A673 (cell line): ENCODE data around the gene GLYATL1B. TPM values are rescaled to one million over a fixed set of nuclear protein-coding genes. Genes with fewer than 3 reads are reported as not detected.
"Not testable (repeated sequence)": the region's sequence is repeated elsewhere in the genome, so short reads cannot be mapped to it uniquely, and the experiment has no call there.

ENCODE experiments used
- Bru-seq: library from RNA; stranded (reverse); fragments of 400-500 nt; gene quantifications from one replicate; lab custom pipeline; 2021; lab: Mats Ljungman, UMichigan
- BruChase-seq, 2 experiments: library from RNA; stranded (reverse); fragments of 400-500 nt; gene quantifications; one replicate each; lab custom pipeline; 2021; lab: Mats Ljungman, UMichigan
- BruUV-seq: library from RNA; stranded (reverse); fragments of 400-500 nt; replicated peaks from 2 replicates; lab custom pipeline; 2021; lab: Mats Ljungman, UMichigan
- CTCF ChIA-PET: fragments of 300-600 bp; sonication (Branson Sonifier 250); formaldehyde crosslinking; loops from one replicate; lab custom pipeline; 2022; ENCODE audit warnings: antibody characterized with exemption; lab: Charles Lee
- POLR2A ChIA-PET: fragments of 300-600 bp; sonication (Branson Sonifier 250); formaldehyde crosslinking; loops from one replicate; lab custom pipeline; 2022; ENCODE audit warnings: antibody characterized with exemption; ENCODE audit not compliant: low non-redundant PET; lab: Charles Lee
- DNase-seq: peaks from one replicate; pipeline ENCODE4 v3.0.0-alpha.2; 2015; ENCODE audit warnings: low spot score
- H3K27ac ChIP-seq: fragments of 200-600 bp; sonication (generic); 2 replicates; pipeline ENCODE4 v1.5.1; 2016; ENCODE audit warnings: mixed run types, low read depth, mild to moderate bottlenecking, mixed read lengths, antibody characterized with exemption, low read length; ENCODE audit not compliant: poor library complexity, severe bottlenecking
- H3K27me3 ChIP-seq: fragments of 200-600 bp; sonication (generic); replicated peaks from 2 replicates; pipeline ENCODE4 v1.6.1; 2017; ENCODE audit warnings: mixed run types, low read depth, mild to moderate bottlenecking, mixed read lengths, antibody characterized with exemption, low read length; ENCODE audit not compliant: insufficient read depth, poor library complexity
- H3K36me3 ChIP-seq: fragments of 200-600 bp; sonication (generic); 2 replicates; pipeline ENCODE4 v1.6.1; 2016; ENCODE audit warnings: mixed run types, mild to moderate bottlenecking, mixed read lengths, antibody characterized with exemption, low read length; ENCODE audit not compliant: insufficient read depth, poor library complexity, severe bottlenecking
- H3K4me1 ChIP-seq: fragments of 200-600 bp; sonication (generic); 2 replicates; pipeline ENCODE4 v1.6.1; 2017; ENCODE audit warnings: mixed run types, mild to moderate bottlenecking, mixed read lengths, antibody characterized with exemption, low read length; ENCODE audit not compliant: insufficient read depth, poor library complexity, severe bottlenecking
- H3K4me3 ChIP-seq: fragments of 200-600 bp; sonication (generic); 2 replicates; pipeline ENCODE4 v1.5.1; 2016; ENCODE audit warnings: low read depth, mixed run types, mild to moderate bottlenecking, mixed read lengths, low read length; ENCODE audit not compliant: poor library complexity, severe bottlenecking
- H3K9me3 ChIP-seq: fragments of 200-600 bp; sonication (generic); 2 replicates; pipeline ENCODE4 v1.6.1; 2016; ENCODE audit warnings: mixed run types, low read depth, mild to moderate bottlenecking, mixed read lengths, antibody characterized with exemption, low read length; ENCODE audit not compliant: poor library complexity, severe bottlenecking
- CTCF ChIP-seq: fragments of 300-800, 200-600 bp; sonication (generic); conservative IDR thresholded peaks from 2 replicates; pipeline ENCODE4 v1.5.1; 2017; ENCODE audit warnings: low read depth, mild to moderate bottlenecking, antibody characterized with exemption, low read length, moderate library complexity, mixed read lengths
- EZH2 ChIP-seq: fragments of 200-600 bp; sonication (generic); IDR thresholded peaks from 2 replicates; pipeline ENCODE4 v1.6.1; 2017; ENCODE audit warnings: borderline replicate concordance, low read depth, mild to moderate bottlenecking, mixed read lengths, antibody characterized with exemption, low read length; ENCODE audit not compliant: poor library complexity, severe bottlenecking
- intact Hi-C: fragments of 100-400 bp; cut with micrococcal nuclease; formaldehyde crosslinking; loops from one replicate; pipeline ENCODE4 v1.10.0; 2022; ENCODE audit not compliant: unreplicated experiment
- long read RNA-seq: library from polyadenylated mRNA; stranded (forward); transcript quantifications from one replicate; pipeline ENCODE4 v2.0.0, GENCODE V29; 2022
- total RNA-seq: library from RNA; stranded (reverse); gene quantifications from 2 replicates; pipeline ENCODE4 v1.2.3, GENCODE V29; 2021

The GLYATL1B gene
- total RNA-seq = not detected in 2 replicates
- not detected for Bru-seq, nascent RNA
- BruChase-seq, experiment 1, labeled RNA remaining after a 2-hour chase = not detected
- not detected for BruChase-seq, experiment 2, labeled RNA remaining after a 6-hour chase
- long read RNA-seq = 0 reads

- H3K9me3 ChIP-seq, BruUV-seq, H3K36me3 ChIP-seq, H3K4me1 ChIP-seq, H3K27ac ChIP-seq, H3K4me3 ChIP-seq, POLR2A ChIA-PET, intact Hi-C loops, DNase-seq: not testable (repeated sequence)
- H3K27me3 ChIP-seq = peaks cover 52% of the 10 kb centered on the region
- CTCF ChIA-PET = interaction anchor here (0.6 kb wide), 1 partner anchor 86 kb away, joined by 7 read pairs; the partner anchor contains the start of gene DTX4
Measured at GRCh38 chr11:59086007-59086406, at the start of gene GLYATL1B. TSS of gene GLYATL1B (plus strand) at chr11:59086307. CDS start at chr11:59086307, 0 bp downstream.

GRCh38 chr11:59036542-59036941 lies 49.6 kb upstream of the GLYATL1B start:
- H3K9me3 ChIP-seq, H3K27me3 ChIP-seq, H3K4me1 ChIP-seq, intact Hi-C loops, POLR2A ChIA-PET, H3K4me3 ChIP-seq, CTCF ChIA-PET, BruUV-seq, H3K27ac ChIP-seq, DNase-seq, H3K36me3 ChIP-seq: not testable (repeated sequence)

GRCh38 chr11:59037434-59037833 lies 48.7 kb upstream of the GLYATL1B start:
- H3K27ac ChIP-seq, BruUV-seq, DNase-seq, H3K9me3 ChIP-seq, CTCF ChIA-PET, intact Hi-C loops, H3K4me3 ChIP-seq, H3K36me3 ChIP-seq, POLR2A ChIA-PET, H3K4me1 ChIP-seq: not testable (repeated sequence)
- peaks cover 12% of the 10 kb centered on the region for H3K27me3 ChIP-seq

- Histone ChIP-seq H3K27ac (no peak overlapping the region), H3K27me3 (peaks cover 13% of the 10 kb centered on the region), H3K4me1 (no peaks in the 10 kb centered on the region), H3K36me3 (no peaks in the 10 kb centered on the region), H3K9me3 (no peaks in the 10 kb centered on the region), H3K4me3 (no peak overlapping the region)
- intact Hi-C loops = no loop called here
- no peak for DNase-seq
- TF ChIP-seq CTCF = no peak
- TF ChIP-seq EZH2 = no peak
- ChIA-PET POLR2A (no interaction called here), CTCF (no interaction called here)
- BruUV-seq = no TSS peak
Measured at GRCh38 chr11:59040607-59041006, 45.5 kb upstream of the GLYATL1B start.

GRCh38 chr11:59051383-59051782 lies 34.7 kb upstream of the GLYATL1B start:
- H3K4me1 ChIP-seq, H3K9me3 ChIP-seq, H3K36me3 ChIP-seq, H3K27ac ChIP-seq, POLR2A ChIA-PET, H3K4me3 ChIP-seq, BruUV-seq, intact Hi-C loops, DNase-seq, CTCF ChIA-PET: not testable (repeated sequence)
- peaks cover 29% of the 10 kb centered on the region for H3K27me3 ChIP-seq

- CTCF ChIA-PET, H3K27ac ChIP-seq, BruUV-seq: not testable (repeated sequence)
Measured at GRCh38 chr11:59052355-59052754, 33.8 kb upstream of the GLYATL1B start.

More at GRCh38 chr11:59052355-59052754, 33.8 kb upstream of the GLYATL1B start:
- POLR2A ChIA-PET, H3K4me1 ChIP-seq, DNase-seq, H3K9me3 ChIP-seq, H3K4me3 ChIP-seq, H3K36me3 ChIP-seq, intact Hi-C loops: not testable (repeated sequence)
- peaks cover 27% of the 10 kb centered on the region for H3K27me3 ChIP-seq
